OCI-LY3 (cell line): Measurements from ENCODE around the gene TMEM164.
A peak's percentile ranks its signal among the peaks of the same experiment; 100 is the strongest.

ENCODE experiments used
- H2AFZ ChIP-seq: fragments of 200-600, 300-600 bp; shearing (Covaris generic); 2 replicates; pipeline ENCODE4 v1.6.0; 2014; ENCODE audit warnings: antibody characterized with exemption, low read depth, low read length
- H3K27ac ChIP-seq: fragments of 200-600, 300-600 bp; sonication (generic); 2 replicates; pipeline ENCODE4 v1.5.1; 2014; ENCODE audit warnings: mild to moderate bottlenecking, low read length, moderate library complexity, mixed read lengths
- H3K27me3 ChIP-seq: fragments of 200-600, 300-600 bp; sonication (generic); 2 replicates; pipeline ENCODE4 v1.6.1; 2014; ENCODE audit warnings: low read depth, low read length, mixed read lengths
- H3K36me3 ChIP-seq: fragments of 200-600, 300-600 bp; sonication (generic); replicated peaks from 2 replicates; pipeline ENCODE3; 2014; ENCODE audit warnings: low read depth, low read length, mixed read lengths
- H3K4me1 ChIP-seq: fragments of 300-600, 200-600 bp; sonication (generic); 2 replicates; pipeline ENCODE4 v1.6.1; 2014; ENCODE audit warnings: low read length, mixed read lengths
- H3K4me2 ChIP-seq: fragments of 200-600, 300-600 bp; sonication (generic); 2 replicates; pipeline ENCODE4 v1.6.1; 2014; ENCODE audit warnings: low read length, mixed read lengths
- H3K4me3 ChIP-seq: fragments of 300-600, 200-600 bp; sonication (generic); 2 replicates; pipeline ENCODE4 v1.5.1; 2014; ENCODE audit warnings: antibody characterized with exemption, mild to moderate bottlenecking, low read length, moderate library complexity
- H3K79me2 ChIP-seq: fragments of 300-600, 200-600 bp; shearing (Covaris generic); 2 replicates; pipeline ENCODE4 v1.6.1; 2014; ENCODE audit warnings: mild to moderate bottlenecking, low read length, mixed read lengths
- H3K9ac ChIP-seq: fragments of 300-600, 200-600 bp; shearing (Covaris generic); 2 replicates; pipeline ENCODE4 v1.6.0; 2014; ENCODE audit warnings: mild to moderate bottlenecking, low read length, moderate library complexity
- H3K9me3 ChIP-seq: fragments of 200-600, 300-600 bp; shearing (Covaris generic); 2 replicates; pipeline ENCODE4 v1.6.1; 2014; ENCODE audit warnings: low read length, mixed read lengths; ENCODE audit not compliant: insufficient read depth
- H4K20me1 ChIP-seq: fragments of 200-600, 300-600 bp; sonication (generic); 2 replicates; pipeline ENCODE4 v1.6.1; 2016; ENCODE audit warnings: low read length, mixed read lengths; ENCODE audit not compliant: insufficient read depth
- EZH2phosphoT487 ChIP-seq: fragments of 200-600 bp; shearing (Covaris generic); IDR thresholded peaks from 2 replicates; pipeline ENCODE4 v1.6.1; 2018; ENCODE audit warnings: antibody characterized with exemption, mixed run types, low read depth
- TF ChIP-seq, protein P1 (sequence below): fragments of 200-600, 300-600 bp; sonication (generic); IDR thresholded peaks from 2 replicates; pipeline ENCODE4 v1.5.1; 2014; ENCODE audit warnings: antibody characterized with exemption, low read length, low read depth

The TMEM164 gene

DNA sequence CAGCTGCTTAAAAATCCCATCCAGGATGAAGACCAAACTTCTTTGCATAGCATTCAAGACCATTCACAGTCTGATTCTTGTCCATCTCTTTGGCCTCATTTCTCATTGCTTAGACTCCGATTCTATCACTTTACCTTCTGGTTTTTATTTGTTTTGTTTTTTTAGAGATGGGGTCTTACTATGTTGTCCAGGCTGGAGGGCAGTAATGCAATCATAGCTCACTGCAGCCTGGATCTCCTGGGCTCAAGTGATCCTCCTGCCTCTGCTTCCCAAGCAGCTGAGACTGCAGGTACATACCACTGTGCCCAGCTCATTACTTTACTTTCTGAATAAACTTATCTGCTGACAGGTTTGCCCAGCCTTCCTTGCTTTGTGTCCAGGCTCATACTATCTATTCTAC is 152.8 kb downstream of the TMEM164 start:
- H4K20me1 ChIP-seq: peaks cover 10% of the 10 kb centered on the region; the same call in 1 of the 2 replicates
- H3K27me3 ChIP-seq: no peaks in the 10 kb centered on the region
- no peak overlapping the region for H3K4me2 ChIP-seq
- H3K4me1 ChIP-seq: peaks cover 17% of the 10 kb centered on the region
- TF ChIP-seq, protein P1, sequence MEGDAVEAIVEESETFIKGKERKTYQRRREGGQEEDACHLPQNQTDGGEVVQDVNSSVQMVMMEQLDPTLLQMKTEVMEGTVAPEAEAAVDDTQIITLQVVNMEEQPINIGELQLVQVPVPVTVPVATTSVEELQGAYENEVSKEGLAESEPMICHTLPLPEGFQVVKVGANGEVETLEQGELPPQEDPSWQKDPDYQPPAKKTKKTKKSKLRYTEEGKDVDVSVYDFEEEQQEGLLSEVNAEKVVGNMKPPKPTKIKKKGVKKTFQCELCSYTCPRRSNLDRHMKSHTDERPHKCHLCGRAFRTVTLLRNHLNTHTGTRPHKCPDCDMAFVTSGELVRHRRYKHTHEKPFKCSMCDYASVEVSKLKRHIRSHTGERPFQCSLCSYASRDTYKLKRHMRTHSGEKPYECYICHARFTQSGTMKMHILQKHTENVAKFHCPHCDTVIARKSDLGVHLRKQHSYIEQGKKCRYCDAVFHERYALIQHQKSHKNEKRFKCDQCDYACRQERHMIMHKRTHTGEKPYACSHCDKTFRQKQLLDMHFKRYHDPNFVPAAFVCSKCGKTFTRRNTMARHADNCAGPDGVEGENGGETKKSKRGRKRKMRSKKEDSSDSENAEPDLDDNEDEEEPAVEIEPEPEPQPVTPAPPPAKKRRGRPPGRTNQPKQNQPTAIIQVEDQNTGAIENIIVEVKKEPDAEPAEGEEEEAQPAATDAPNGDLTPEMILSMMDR: no peak
- TF ChIP-seq EZH2phosphoT487: no peak
- no peaks in the 10 kb centered on the region for H3K9me3 ChIP-seq
- no peak overlapping the region for H3K27ac ChIP-seq
- no peak overlapping the region for H3K4me3 ChIP-seq
- no peak overlapping the region for H3K9ac ChIP-seq
- H3K36me3 ChIP-seq: no peaks in the 10 kb centered on the region
- no peaks in the 10 kb centered on the region for H3K79me2 ChIP-seq
- H2AFZ ChIP-seq: no peak overlapping the region

DNA sequence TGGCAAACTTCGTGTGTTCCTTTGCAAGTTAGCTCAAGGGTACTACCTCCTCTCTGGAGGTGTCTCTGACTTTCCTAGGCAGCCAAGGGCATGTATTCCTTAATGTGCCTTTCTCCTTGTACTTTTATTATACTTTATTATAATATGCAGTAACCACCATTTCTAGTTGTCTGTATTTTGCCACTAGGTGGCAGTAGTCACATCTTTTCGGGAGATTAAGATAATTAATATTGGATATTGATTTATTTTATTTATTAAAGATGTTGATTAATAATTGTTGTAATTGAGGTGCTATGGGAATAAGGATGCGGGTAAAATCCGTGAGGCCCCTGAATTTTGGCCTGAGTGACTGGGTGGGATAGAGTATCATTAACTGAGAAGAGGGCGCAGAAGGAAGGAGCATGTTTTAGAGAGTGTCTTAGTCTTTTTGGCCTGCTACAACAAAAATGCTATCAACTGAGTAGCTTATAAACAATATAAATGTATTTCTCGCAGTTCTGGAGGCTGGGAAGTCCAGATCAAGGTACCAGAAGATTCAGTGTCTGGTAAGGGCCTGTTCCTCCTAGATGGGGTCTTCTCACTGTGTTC is 153.3 kb downstream of the TMEM164 start:
- peaks cover 10% of the 10 kb centered on the region; the same call in 1 of the 2 replicates for H4K20me1 ChIP-seq
- no peak overlapping the region for H3K27ac ChIP-seq
- TF ChIP-seq EZH2phosphoT487: no peak
- TF ChIP-seq, protein P1: peak; percentile 41
- H3K4me1 ChIP-seq: peaks cover 17% of the 10 kb centered on the region
- no peaks in the 10 kb centered on the region for H3K79me2 ChIP-seq
- H3K36me3 ChIP-seq: no peaks in the 10 kb centered on the region
- no peak overlapping the region for H2AFZ ChIP-seq
- no peaks in the 10 kb centered on the region for H3K27me3 ChIP-seq
- no peak overlapping the region for H3K4me2 ChIP-seq
- no peak overlapping the region for H3K4me3 ChIP-seq
- no peak overlapping the region for H3K9ac ChIP-seq
- no peaks in the 10 kb centered on the region for H3K9me3 ChIP-seq

DNA sequence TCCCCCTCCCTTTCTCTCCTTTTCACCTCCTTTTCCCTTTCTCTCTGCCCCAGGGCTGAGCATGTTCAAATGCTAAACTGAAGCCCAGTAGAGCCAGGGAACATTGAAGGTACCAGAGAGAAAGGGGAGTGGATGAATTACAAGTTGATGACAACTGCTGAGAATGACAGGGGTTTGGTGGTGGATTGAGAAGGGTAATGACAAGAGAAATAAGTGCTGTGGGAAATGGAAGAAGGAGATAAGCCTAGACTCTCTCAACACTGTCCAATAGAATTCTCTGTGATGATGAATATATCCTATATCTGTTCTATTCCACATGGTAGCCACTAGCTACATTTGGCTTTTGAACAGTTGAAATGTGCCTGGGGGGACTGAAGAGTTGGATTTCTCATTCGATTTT is 154.5 kb downstream of the TMEM164 start:
- no peak overlapping the region for H3K4me3 ChIP-seq
- H2AFZ ChIP-seq: no peak overlapping the region
- H3K27me3 ChIP-seq: no peaks in the 10 kb centered on the region
- no peak overlapping the region for H3K27ac ChIP-seq
- H4K20me1 ChIP-seq: peaks cover 10% of the 10 kb centered on the region; the same call in 1 of the 2 replicates
- H3K4me1 ChIP-seq: peaks cover 17% of the 10 kb centered on the region
- no peak overlapping the region for H3K4me2 ChIP-seq
- no peak overlapping the region for H3K9ac ChIP-seq
- no peaks in the 10 kb centered on the region for H3K79me2 ChIP-seq
- H3K36me3 ChIP-seq: no peaks in the 10 kb centered on the region
- TF ChIP-seq, protein P1: no peak
- no peak for TF ChIP-seq EZH2phosphoT487
- no peaks in the 10 kb centered on the region for H3K9me3 ChIP-seq

DNA sequence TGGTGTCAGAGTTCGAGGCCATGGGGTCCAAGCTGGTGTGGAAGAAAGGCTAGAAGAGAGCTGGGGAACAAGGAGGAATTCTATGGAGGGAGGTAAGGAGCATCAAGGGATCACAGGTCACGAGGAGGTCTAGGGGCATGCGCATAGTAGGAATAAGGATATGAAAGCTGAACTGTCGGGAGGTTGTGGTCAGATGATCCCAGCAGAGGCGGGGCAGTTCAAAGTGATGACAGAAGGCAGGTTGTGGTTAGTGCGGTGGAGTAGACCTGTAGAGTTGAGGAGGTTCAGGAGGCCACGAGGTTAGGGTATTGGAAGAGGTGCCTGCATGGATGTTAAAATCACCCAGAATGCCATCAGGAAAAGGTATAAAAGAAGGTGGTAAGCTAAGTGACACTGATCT is 156.3 kb downstream of the TMEM164 start:
- TF ChIP-seq, protein P1: no peak
- no peak for TF ChIP-seq EZH2phosphoT487
- Histone ChIP-seq H2AFZ (no peak overlapping the region), H3K4me1 (peaks cover 17% of the 10 kb centered on the region), H3K36me3 (no peaks in the 10 kb centered on the region), H3K9me3 (no peaks in the 10 kb centered on the region), H3K4me2 (peak overlapping the region; percentile 54), H3K79me2 (no peaks in the 10 kb centered on the region), H4K20me1 (peaks cover 10% of the 10 kb centered on the region; the same call in 1 of the 2 replicates), H3K4me3 (no peak overlapping the region), H3K27me3 (no peaks in the 10 kb centered on the region), H3K27ac (peak overlapping the region; percentile 40), H3K9ac (no peak overlapping the region)
